Endothelial cell of umbilical vein (primary cell): Measurements from ENCODE around the gene SH3RF3.
A peak's percentile ranks its signal among the peaks of the same experiment; 100 is the strongest.

Experiments used
- EZH2 ChIP-seq: IDR thresholded peaks from 2 replicates; pipeline ENCODE4 v1.6.1; 2012; ENCODE audit warnings: borderline replicate concordance, low read depth, mild to moderate bottlenecking, moderate library complexity, low read length, inconsistent platforms; ENCODE audit not compliant: severe bottlenecking
- FOS ChIP-seq: IDR thresholded peaks from 2 replicates; pipeline ENCODE4 v1.6.1; 2011; ENCODE audit warnings: mild to moderate bottlenecking, low read length, moderate library complexity, borderline replicate concordance; ENCODE audit not compliant: insufficient read depth
- GATA2 ChIP-seq: IDR thresholded peaks from 2 replicates; pipeline ENCODE4 v1.7.0; 2011; ENCODE audit warnings: low read depth, mild to moderate bottlenecking, moderate library complexity, mixed read lengths, low read length; ENCODE audit not compliant: insufficient read length, insufficient read depth
- JUN ChIP-seq: IDR thresholded peaks from 2 replicates; pipeline ENCODE4 v1.6.1; 2011; ENCODE audit warnings: borderline replicate concordance, low read depth; ENCODE audit not compliant: insufficient read length, insufficient read depth
- MYC ChIP-seq: IDR thresholded peaks from one replicate; pipeline ENCODE4 v1.6.1; 2011; ENCODE audit warnings: mild to moderate bottlenecking, low read depth, low read length
- POLR2A ChIP-seq: IDR thresholded peaks from 2 replicates; pipeline ENCODE4 v1.6.1; 2012; ENCODE audit warnings: low read depth, mild to moderate bottlenecking, control low read depth, low read length
- POLR2AphosphoS5 ChIP-seq: IDR thresholded peaks from 2 replicates; pipeline ENCODE4 v1.6.1; 2012; ENCODE audit warnings: low read depth, mild to moderate bottlenecking, control low read depth, low read length, moderate library complexity; ENCODE audit not compliant: insufficient read depth
- TF ChIP-seq, protein P1 (sequence below), 2 donors: IDR thresholded peaks; 1 replicate in 1 of 2; 2 replicates in 1 of 2; pipeline ENCODE4 v1.5.1; 2011; ENCODE audit warnings: low read length in 2 of 2, mild to moderate bottlenecking in 2 of 2, moderate library complexity in 2 of 2, control low read depth in 1 of 2, inconsistent platforms in 1 of 2, low read depth in 1 of 2; ENCODE audit not compliant: insufficient read depth in 1 of 2; ENCODE audit errors: extremely low read depth in 1 of 2
- TF ChIP-seq, protein P2 (sequence below): IDR thresholded peaks from 2 replicates; pipeline ENCODE4 v1.6.1; 2011; ENCODE audit not compliant: insufficient read depth, insufficient read length

DNA sequence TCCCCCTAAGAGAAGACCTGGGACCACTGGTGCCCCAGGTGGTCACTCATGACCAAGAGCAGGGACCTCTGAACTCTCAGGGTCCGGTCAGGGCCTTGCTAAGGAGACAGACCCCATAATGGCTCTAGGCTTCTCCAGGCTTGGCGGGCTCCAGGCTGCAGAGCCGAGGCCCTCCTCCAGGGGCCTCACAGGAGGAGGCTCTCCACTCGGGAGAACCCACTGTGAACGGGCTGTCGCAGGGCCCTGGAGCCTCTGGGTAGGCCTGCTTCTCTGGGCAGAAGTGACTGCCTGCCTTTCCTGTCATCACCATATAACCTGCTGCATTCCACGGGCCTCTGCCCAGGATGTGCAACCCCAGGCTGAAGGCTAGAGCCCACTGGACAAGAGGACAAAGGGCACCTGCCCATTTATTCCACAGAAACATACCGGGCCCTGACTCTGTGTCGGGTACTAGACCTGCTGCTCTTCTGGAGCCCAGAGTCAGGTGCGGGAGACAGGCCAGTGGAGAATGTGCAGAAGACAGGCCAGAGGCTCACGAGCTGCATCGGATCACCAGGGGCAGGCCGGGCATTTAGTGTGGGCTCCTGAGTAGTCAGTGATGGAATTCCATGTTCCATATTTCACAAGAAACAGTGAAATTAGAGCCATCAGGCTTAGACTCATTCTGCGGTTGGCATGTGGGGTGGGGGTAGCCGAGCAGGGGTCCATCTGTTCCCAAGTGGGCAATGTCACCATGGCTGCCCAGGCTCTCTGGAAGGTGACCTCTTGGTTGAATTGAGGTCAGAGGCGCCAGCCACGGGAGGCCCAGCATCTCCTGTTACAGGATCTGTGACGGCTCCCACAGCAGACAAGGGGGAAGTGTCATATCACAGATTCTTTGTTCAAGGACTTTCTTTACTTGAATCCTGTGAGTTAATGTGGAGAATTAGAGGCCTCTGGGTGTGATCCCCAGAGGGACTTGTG, 220.8 kb downstream of the SH3RF3 start:
- TF ChIP-seq, protein P1, sequence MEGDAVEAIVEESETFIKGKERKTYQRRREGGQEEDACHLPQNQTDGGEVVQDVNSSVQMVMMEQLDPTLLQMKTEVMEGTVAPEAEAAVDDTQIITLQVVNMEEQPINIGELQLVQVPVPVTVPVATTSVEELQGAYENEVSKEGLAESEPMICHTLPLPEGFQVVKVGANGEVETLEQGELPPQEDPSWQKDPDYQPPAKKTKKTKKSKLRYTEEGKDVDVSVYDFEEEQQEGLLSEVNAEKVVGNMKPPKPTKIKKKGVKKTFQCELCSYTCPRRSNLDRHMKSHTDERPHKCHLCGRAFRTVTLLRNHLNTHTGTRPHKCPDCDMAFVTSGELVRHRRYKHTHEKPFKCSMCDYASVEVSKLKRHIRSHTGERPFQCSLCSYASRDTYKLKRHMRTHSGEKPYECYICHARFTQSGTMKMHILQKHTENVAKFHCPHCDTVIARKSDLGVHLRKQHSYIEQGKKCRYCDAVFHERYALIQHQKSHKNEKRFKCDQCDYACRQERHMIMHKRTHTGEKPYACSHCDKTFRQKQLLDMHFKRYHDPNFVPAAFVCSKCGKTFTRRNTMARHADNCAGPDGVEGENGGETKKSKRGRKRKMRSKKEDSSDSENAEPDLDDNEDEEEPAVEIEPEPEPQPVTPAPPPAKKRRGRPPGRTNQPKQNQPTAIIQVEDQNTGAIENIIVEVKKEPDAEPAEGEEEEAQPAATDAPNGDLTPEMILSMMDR (IDR thresholded peaks at IDR 0.05; ENCODE audit: extremely low read depth in 1 of 2, insufficient read depth in 1 of 2, low read depth in 1 of 2, low read length in 2 of 2): peak in 1 of 2 donors; percentile 33
- TF ChIP-seq EZH2 (no peak), POLR2A (no peak), MYC (no peak), POLR2AphosphoS5 (no peak), JUN (no peak), FOS (no peak), GATA2 (no peak)
- TF ChIP-seq, protein P2, sequence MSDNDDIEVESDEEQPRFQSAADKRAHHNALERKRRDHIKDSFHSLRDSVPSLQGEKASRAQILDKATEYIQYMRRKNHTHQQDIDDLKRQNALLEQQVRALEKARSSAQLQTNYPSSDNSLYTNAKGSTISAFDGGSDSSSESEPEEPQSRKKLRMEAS: no peak
